Astrocyte (in vitro differentiated cells and primary cell): ENCODE data around the gene VSNL1. TPM values are rescaled to one million over a fixed set of nuclear protein-coding genes. Genes with fewer than 3 reads are reported as not detected.

ENCODE experiments used
- DNase-seq: peaks from one replicate; pipeline ENCODE4 v3.0.0-alpha.2; 2010; ENCODE audit warnings: low read depth
- FAIRE-seq: peaks from 2 replicates; lab custom pipeline; 2011; peaks lifted over from hg19 to GRCh38; lab: Jason Lieb, UNC
- H2AFZ ChIP-seq: 2 replicates; pipeline ENCODE4 v1.6.0; 2012; ENCODE audit warnings: low read depth, low read length, inconsistent platforms
- H3K27ac ChIP-seq: 2 replicates; pipeline ENCODE4 v1.5.1; 2011; ENCODE audit warnings: low read depth, low read length, inconsistent platforms
- H3K27me3 ChIP-seq: 2 replicates; pipeline ENCODE4 v1.6.0; 2011; ENCODE audit warnings: low read length, inconsistent platforms; ENCODE audit not compliant: insufficient read depth
- H3K36me3 ChIP-seq: 2 replicates; pipeline ENCODE4 v1.5.1; 2011; ENCODE audit warnings: low read length, inconsistent platforms; ENCODE audit not compliant: insufficient read depth
- H3K4me1 ChIP-seq: 2 replicates; pipeline ENCODE4 v1.5.1; 2011; ENCODE audit warnings: low read length, inconsistent platforms; ENCODE audit not compliant: insufficient read depth
- H3K4me2 ChIP-seq: 2 replicates; pipeline ENCODE4 v1.6.0; 2012; ENCODE audit warnings: low read length, inconsistent platforms
- H3K4me3 ChIP-seq: 2 replicates; pipeline ENCODE4 v1.5.1; 2011; ENCODE audit warnings: low read depth, mild to moderate bottlenecking, low read length, inconsistent platforms; ENCODE audit not compliant: insufficient read depth
- H3K79me2 ChIP-seq: 2 replicates; pipeline ENCODE4 v1.6.0; 2012; ENCODE audit warnings: mild to moderate bottlenecking, low read length, inconsistent platforms; ENCODE audit not compliant: insufficient read depth
- H3K9ac ChIP-seq: 2 replicates; pipeline ENCODE4 v1.6.0; 2012; ENCODE audit warnings: mild to moderate bottlenecking, low read length, inconsistent platforms
- H3K9me3 ChIP-seq: 2 replicates; pipeline ENCODE4 v1.5.1; 2012; ENCODE audit warnings: low read depth, mild to moderate bottlenecking, low read length, inconsistent platforms; ENCODE audit not compliant: insufficient read depth
- H4K20me1 ChIP-seq: 2 replicates; pipeline ENCODE4 v1.6.0; 2012; ENCODE audit warnings: low read length, inconsistent platforms; ENCODE audit not compliant: insufficient read depth
- H3K27ac Mint-ChIP-seq: one replicate; pipeline ENCODE4 v1.8.0; 2021; ENCODE audit warnings: mild to moderate bottlenecking, mixed read lengths; ENCODE audit not compliant: unreplicated experiment
- H3K27me3 Mint-ChIP-seq: one replicate; pipeline ENCODE4 v1.8.0; 2021; ENCODE audit warnings: low read depth, mixed read lengths; ENCODE audit not compliant: unreplicated experiment
- H3K36me3 Mint-ChIP-seq: one replicate; pipeline ENCODE4 v1.8.0; 2021; ENCODE audit warnings: low read depth, mixed read lengths; ENCODE audit not compliant: unreplicated experiment
- H3K4me1 Mint-ChIP-seq: one replicate; pipeline ENCODE4 v1.8.0; 2021; ENCODE audit warnings: low read depth, mixed read lengths; ENCODE audit not compliant: unreplicated experiment
- H3K4me3 Mint-ChIP-seq: one replicate; pipeline ENCODE4 v1.8.0; 2021; ENCODE audit warnings: mild to moderate bottlenecking, moderate library complexity, mixed read lengths; ENCODE audit not compliant: unreplicated experiment
- H3K9me3 Mint-ChIP-seq: one replicate; pipeline ENCODE4 v1.8.0; 2021; ENCODE audit warnings: mild to moderate bottlenecking, mixed read lengths; ENCODE audit not compliant: unreplicated experiment
- EZH2 ChIP-seq: IDR thresholded peaks from 2 replicates; pipeline ENCODE4 v1.6.1; 2012; ENCODE audit warnings: mild to moderate bottlenecking, low read length, inconsistent platforms; ENCODE audit not compliant: insufficient read depth
- total RNA-seq: library from RNA; stranded (reverse); gene quantifications from 2 replicates; pipeline ENCODE4 v1.2.1, GENCODE V29; 2021
- TF ChIP-seq, protein P1 (sequence below): IDR thresholded peaks from 2 replicates; pipeline ENCODE4 v1.5.1; 2011; ENCODE audit warnings: low read depth, mild to moderate bottlenecking, inconsistent platforms, low read length, moderate library complexity; ENCODE audit not compliant: insufficient read depth

VSNL1 gene
- total RNA-seq, 1 donor from 2014 or later, result 0.61 TPM

DNA sequence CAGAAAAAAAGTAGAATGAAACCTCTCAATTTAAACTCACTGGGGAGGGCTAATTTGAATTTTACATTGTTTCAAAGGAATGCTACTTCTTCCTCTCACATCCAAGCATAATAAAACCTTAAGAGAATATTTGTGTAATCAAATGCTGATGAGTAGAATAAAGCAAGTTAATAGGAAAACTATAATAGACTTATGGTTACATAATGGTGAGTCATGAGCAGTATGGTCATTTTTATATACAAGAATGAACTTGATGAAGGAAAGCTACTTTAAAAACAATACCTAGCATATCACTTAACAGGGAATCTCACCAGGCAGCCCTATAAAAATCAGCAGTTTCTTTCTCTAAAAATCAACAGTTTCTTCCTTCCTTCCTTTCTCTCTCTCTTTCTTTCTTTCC lies 80.3 kb downstream of the VSNL1 start:
- no peaks in the 10 kb centered on the region for H3K36me3 ChIP-seq
- no peak overlapping the region for H3K4me3 Mint-ChIP-seq
- no peaks in the 10 kb centered on the region for H3K9me3 Mint-ChIP-seq
- no peaks in the 10 kb centered on the region for H3K27me3 Mint-ChIP-seq
- peak; percentile 80 for DNase-seq
- H3K4me3 ChIP-seq, result peak overlapping the region; percentile 18
- peak overlapping the region; percentile 62 for H3K27ac ChIP-seq
- TF ChIP-seq, protein P1, sequence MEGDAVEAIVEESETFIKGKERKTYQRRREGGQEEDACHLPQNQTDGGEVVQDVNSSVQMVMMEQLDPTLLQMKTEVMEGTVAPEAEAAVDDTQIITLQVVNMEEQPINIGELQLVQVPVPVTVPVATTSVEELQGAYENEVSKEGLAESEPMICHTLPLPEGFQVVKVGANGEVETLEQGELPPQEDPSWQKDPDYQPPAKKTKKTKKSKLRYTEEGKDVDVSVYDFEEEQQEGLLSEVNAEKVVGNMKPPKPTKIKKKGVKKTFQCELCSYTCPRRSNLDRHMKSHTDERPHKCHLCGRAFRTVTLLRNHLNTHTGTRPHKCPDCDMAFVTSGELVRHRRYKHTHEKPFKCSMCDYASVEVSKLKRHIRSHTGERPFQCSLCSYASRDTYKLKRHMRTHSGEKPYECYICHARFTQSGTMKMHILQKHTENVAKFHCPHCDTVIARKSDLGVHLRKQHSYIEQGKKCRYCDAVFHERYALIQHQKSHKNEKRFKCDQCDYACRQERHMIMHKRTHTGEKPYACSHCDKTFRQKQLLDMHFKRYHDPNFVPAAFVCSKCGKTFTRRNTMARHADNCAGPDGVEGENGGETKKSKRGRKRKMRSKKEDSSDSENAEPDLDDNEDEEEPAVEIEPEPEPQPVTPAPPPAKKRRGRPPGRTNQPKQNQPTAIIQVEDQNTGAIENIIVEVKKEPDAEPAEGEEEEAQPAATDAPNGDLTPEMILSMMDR, result no peak
- TF ChIP-seq EZH2, result no peak
- no peak overlapping the region for H2AFZ ChIP-seq
- no peaks in the 10 kb centered on the region for H3K79me2 ChIP-seq
- H3K9me3 ChIP-seq, result no peaks in the 10 kb centered on the region
- no peak overlapping the region for H3K27ac Mint-ChIP-seq
- H3K27me3 ChIP-seq, result no peaks in the 10 kb centered on the region
- H3K4me1 ChIP-seq, result peaks cover 28% of the 10 kb centered on the region
- peak overlapping the region; percentile 42 for H3K9ac ChIP-seq
- no peaks in the 10 kb centered on the region for H3K36me3 Mint-ChIP-seq
- peaks cover 10% of the 10 kb centered on the region for H3K4me1 Mint-ChIP-seq
- no peaks in the 10 kb centered on the region for H4K20me1 ChIP-seq
- peak overlapping the region; percentile 72 for H3K4me2 ChIP-seq
- no peak for FAIRE-seq

DNA sequence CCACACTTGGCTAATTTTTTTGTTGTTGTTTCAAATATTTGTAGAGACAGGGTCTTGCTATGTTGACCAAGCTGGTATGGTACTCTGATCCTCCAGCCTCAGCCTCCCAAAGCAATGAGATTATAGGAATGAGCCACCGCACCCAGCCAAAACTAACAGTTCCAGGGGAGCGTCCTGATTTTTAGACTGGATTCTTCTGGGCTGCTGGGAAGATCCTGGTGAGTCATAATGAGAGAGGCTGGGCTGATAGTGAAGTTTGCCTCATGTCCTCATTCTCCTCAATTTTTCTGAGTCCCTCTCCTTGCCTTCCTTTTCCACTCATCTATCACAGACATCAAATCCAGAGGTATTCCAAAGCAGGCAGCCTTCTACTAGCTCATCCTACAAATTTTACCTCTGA lies 81.3 kb downstream of the VSNL1 start:
- peak overlapping the region; percentile 62 for H3K27ac ChIP-seq
- no peaks in the 10 kb centered on the region for H4K20me1 ChIP-seq
- no peaks in the 10 kb centered on the region for H3K9me3 ChIP-seq
- peak; percentile 78 for DNase-seq
- H3K4me3 ChIP-seq, result no peak overlapping the region
- no peaks in the 10 kb centered on the region for H3K79me2 ChIP-seq
- FAIRE-seq, result peak; percentile 13
- TF ChIP-seq, protein P1, result no peak
- no peak for TF ChIP-seq EZH2
- H3K36me3 Mint-ChIP-seq, result no peaks in the 10 kb centered on the region
- H3K27me3 Mint-ChIP-seq, result no peaks in the 10 kb centered on the region
- H3K9me3 Mint-ChIP-seq, result no peaks in the 10 kb centered on the region
- H3K9ac ChIP-seq, result no peak overlapping the region
- H3K4me1 Mint-ChIP-seq, result peaks cover 10% of the 10 kb centered on the region
- peaks cover 23% of the 10 kb centered on the region for H3K4me1 ChIP-seq
- no peak overlapping the region for H3K27ac Mint-ChIP-seq
- peak overlapping the region; percentile 72 for H3K4me2 ChIP-seq
- no peaks in the 10 kb centered on the region for H3K27me3 ChIP-seq
- no peak overlapping the region for H2AFZ ChIP-seq
- no peak overlapping the region for H3K4me3 Mint-ChIP-seq
- H3K36me3 ChIP-seq, result no peaks in the 10 kb centered on the region

DNA sequence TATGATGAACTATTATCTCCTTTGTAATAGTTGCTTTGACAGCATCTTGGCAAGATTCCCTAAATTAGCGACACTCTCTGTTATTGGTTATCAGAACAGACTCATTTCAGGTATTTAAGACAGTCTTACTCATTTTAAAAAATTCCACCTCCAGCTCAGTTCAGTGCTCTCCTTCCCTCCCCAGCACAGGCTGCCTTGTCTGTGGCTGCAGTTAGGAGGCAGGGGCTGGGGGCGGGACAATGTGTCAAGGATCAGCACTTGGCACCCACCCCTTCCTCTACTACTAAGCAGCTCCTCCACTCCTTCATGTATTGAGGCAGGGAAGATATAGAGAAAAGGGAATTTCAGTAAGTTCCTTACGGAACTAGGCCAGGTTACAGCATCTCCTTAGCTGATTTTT lies 85.0 kb downstream of the VSNL1 start:
- TF ChIP-seq EZH2, result no peak
- TF ChIP-seq, protein P1, result no peak
- Mint-ChIP-seq H3K27me3 (no peaks in the 10 kb centered on the region), H3K36me3 (no peaks in the 10 kb centered on the region), H3K27ac (no peak overlapping the region), H3K9me3 (peaks cover 2% of the 10 kb centered on the region), H3K4me3 (no peak overlapping the region), H3K4me1 (peaks cover 29% of the 10 kb centered on the region)
- Histone ChIP-seq H2AFZ (no peak overlapping the region), H3K36me3 (no peaks in the 10 kb centered on the region), H3K9ac (no peak overlapping the region), H3K4me3 (no peak overlapping the region), H4K20me1 (no peaks in the 10 kb centered on the region), H3K27me3 (no peaks in the 10 kb centered on the region), H3K27ac (no peak overlapping the region), H3K4me1 (peaks cover 38% of the 10 kb centered on the region), H3K4me2 (no peak overlapping the region), H3K79me2 (no peaks in the 10 kb centered on the region), H3K9me3 (peaks cover 3% of the 10 kb centered on the region)
- no peak for FAIRE-seq
- DNase-seq, result peak; percentile 32
